ENCODE data around the gene MYL7. TPM values are rescaled to one million over a fixed set of nuclear protein-coding genes. Genes with fewer than 3 reads are reported as not detected.

The MYL7 gene
- total RNA-seq, 1 donor from 2014 or later: 1.6 TPM

- intact Hi-C loops (cut with DNase I): no loop called here
Observed at GRCh38 chr7:44183386-44183785, 42.3 kb upstream of the MYL7 start.

GRCh38 chr7:44182827-44183226 is 41.7 kb upstream of the MYL7 start:
- peaks cover 5% of the 10 kb centered on the region for H3K9me3 ChIP-seq
- no peak overlapping the region for H3K4me3 ChIP-seq
- intact Hi-C loops (cut with DNase I): no loop called here
- TF ChIP-seq CTCF (IDR thresholded peaks at IDR 0.05): no peak
- ATAC-seq (no peak), DNase-seq (no peak)
- no peaks in the 10 kb centered on the region for H3K4me1 ChIP-seq
- H3K27me3 ChIP-seq (ENCODE audit: low read depth): peaks cover 3% of the 10 kb centered on the region
- no peaks in the 10 kb centered on the region for H3K36me3 ChIP-seq
- no peak overlapping the region for H3K27ac ChIP-seq

More at GRCh38 chr7:44183386-44183785, 42.3 kb upstream of the MYL7 start:
- no peak overlapping the region for H3K27ac ChIP-seq
- no peak overlapping the region for H3K4me3 ChIP-seq
- no peaks in the 10 kb centered on the region for H3K27me3 ChIP-seq (ENCODE audit: low read depth)
- DNase-seq (no peak), ATAC-seq (no peak)
- H3K9me3 ChIP-seq: peaks cover 5% of the 10 kb centered on the region
- no peaks in the 10 kb centered on the region for H3K4me1 ChIP-seq
- no peaks in the 10 kb centered on the region for H3K36me3 ChIP-seq
- TF ChIP-seq CTCF (IDR thresholded peaks at IDR 0.05): no peak

GRCh38 chr7:44180631-44181030 is 39.5 kb upstream of the MYL7 start:
- Histone ChIP-seq H3K27ac (no peak overlapping the region), H3K36me3 (no peaks in the 10 kb centered on the region), H3K27me3 (ENCODE audit: low read depth) (peaks cover 17% of the 10 kb centered on the region), H3K9me3 (peaks cover 5% of the 10 kb centered on the region), H3K4me1 (no peaks in the 10 kb centered on the region), H3K4me3 (no peak overlapping the region)
- ATAC-seq (no peak), DNase-seq (no peak)
- TF ChIP-seq CTCF (IDR thresholded peaks at IDR 0.05): no peak
- intact Hi-C loops (cut with DNase I): no loop called here

GRCh38 chr7:44177570-44178131 is 36.5 kb upstream of the MYL7 start:
- Histone ChIP-seq H3K27me3 (ENCODE audit: low read depth) (peaks cover 17% of the 10 kb centered on the region), H3K36me3 (no peaks in the 10 kb centered on the region), H3K4me3 (no peak overlapping the region), H3K9me3 (peaks cover 3% of the 10 kb centered on the region), H3K27ac (no peak overlapping the region), H3K4me1 (no peaks in the 10 kb centered on the region)
- no peak for ATAC-seq
- DNase-seq: no peak
- intact Hi-C loops (cut with DNase I): no loop called here
- no peak for TF ChIP-seq CTCF (IDR thresholded peaks at IDR 0.05)

GRCh38 chr7:44176486-44176885 is 35.4 kb upstream of the MYL7 start:
- H3K9me3 ChIP-seq: no peaks in the 10 kb centered on the region
- no peak for ATAC-seq
- TF ChIP-seq CTCF (IDR thresholded peaks at IDR 0.05): no peak
- no peak overlapping the region for H3K27ac ChIP-seq
- intact Hi-C loops (cut with DNase I): no loop called here
- no peak for DNase-seq
- H3K4me3 ChIP-seq: no peak overlapping the region
- peaks cover 17% of the 10 kb centered on the region for H3K27me3 ChIP-seq (ENCODE audit: low read depth)
- no peaks in the 10 kb centered on the region for H3K36me3 ChIP-seq
- no peaks in the 10 kb centered on the region for H3K4me1 ChIP-seq
